GM19099 (cell line): ENCODE measurements around the gene SDS.

Experiments
- POLR2A ChIP-seq: IDR thresholded peaks from 3 replicates; pipeline ENCODE4 v1.6.1; 2011; ENCODE audit warnings: low read depth; ENCODE audit not compliant: insufficient read length; ENCODE audit errors: extremely low read depth

Gene SDS

DNA sequence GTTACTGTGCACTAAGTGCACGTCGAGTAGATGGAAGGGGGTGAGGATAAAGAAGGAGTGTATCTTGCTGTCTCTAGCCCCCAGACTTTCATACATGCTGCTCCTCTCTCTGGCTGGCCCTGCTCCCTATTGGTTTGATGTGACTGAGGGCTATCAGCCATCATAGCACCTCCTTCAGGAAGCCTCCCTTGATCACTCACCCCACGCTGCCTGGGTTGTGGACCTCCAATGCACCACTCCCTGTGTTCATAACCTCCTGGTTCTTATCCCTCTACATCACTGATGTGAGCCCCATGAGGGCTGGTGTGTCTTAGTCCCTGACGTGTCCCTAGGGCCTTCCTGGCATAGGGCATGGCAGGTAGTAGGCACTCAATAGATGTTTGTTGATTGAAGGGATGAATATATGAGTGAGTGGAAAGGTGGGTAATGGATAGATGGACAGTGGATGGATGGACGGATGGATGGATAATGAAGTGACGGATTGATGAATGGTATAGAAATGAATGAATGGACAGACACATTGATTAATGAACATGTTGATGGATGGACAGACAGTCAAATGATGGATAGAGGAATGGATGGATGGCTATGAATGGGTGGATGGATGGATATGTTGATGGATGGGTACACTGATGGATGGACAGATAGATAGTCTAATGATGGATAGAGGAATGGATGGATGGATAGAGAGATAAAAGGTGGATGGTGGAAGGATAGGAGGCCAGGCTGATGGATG lies 33.5 kb upstream of the SDS start:
- no peak for TF ChIP-seq POLR2A

- no peak for TF ChIP-seq POLR2A
Observed at GRCh38 chr12:113436586-113436985, 32.9 kb upstream of the SDS start.

GRCh38 chr12:113435367-113435766 lies 31.7 kb upstream of the SDS start:
- TF ChIP-seq POLR2A, result no peak

GRCh38 chr12:113432986-113433385 lies 29.3 kb upstream of the SDS start:
- no peak for TF ChIP-seq POLR2A

- no peak for TF ChIP-seq POLR2A
Observed at GRCh38 chr12:113428482-113428881, 24.8 kb upstream of the SDS start.

GRCh38 chr12:113427882-113428281 lies 24.2 kb upstream of the SDS start:
- TF ChIP-seq POLR2A, result no peak

DNA sequence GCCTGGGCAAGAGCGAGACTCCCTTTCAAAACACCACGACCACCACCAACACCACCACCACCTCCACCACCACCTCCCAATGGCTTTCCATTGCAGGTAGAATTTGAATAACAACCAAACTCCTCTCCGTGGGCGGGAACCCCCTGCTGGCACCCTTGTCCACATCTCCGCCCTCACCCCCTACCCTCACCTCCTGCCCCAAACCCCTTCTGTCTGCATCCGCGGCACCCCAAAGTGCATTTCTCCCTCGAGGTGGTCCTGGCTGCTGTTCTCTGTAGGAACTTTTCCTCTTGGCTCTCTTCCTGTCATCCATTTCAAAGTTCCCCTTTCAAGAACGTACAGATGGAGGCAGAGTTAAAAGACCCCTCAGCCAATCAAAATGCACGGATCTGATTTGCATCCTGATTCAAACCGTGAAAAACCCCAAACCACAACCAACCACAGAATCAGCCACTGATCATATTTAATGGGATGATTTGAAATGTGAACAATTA lies 22.3 kb upstream of the SDS start:
- no peak for TF ChIP-seq POLR2A

- no peak for TF ChIP-seq POLR2A
Observed at GRCh38 chr12:113424915-113425823, 21.5 kb upstream of the SDS start.

- TF ChIP-seq POLR2A, result no peak
Observed at GRCh38 chr12:113424456-113424855, 20.8 kb upstream of the SDS start.

DNA sequence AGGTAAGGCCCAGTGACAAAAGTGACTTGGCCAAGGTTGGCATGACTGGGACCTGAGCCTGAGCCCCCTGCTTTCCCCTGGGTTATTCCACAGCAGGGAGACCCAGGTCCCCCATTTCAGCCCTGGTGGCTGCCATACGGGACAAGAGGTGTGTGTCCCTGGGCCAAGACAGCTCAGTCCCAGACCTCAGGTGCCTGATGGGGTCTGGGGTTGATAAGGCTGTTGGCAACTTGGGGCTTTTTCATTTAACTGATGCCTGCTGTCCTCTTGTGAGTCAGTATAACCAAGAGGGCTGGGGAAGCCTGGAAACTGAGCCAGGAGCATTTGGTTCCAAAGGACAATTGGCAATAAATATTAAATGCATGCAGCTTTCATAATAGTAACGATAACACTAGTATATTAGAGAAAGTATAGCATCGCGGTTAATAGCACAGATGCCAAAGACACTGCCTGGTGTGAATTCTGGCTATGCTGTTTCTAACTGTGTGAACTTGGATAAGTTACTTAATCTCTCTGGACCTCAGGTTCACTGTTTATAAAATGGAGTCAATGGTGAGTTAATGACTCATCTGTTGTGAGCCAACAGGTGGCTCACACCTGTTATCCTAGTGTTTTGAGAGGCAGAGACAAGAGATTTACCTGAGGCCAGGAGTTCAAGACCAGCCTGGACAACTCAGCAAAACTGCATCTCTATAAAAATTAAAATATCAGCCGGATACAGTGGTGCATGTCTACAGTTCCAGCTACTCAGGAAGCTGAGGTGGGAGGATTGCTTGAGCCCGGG lies 19.4 kb upstream of the SDS start:
- TF ChIP-seq POLR2A, result no peak

- TF ChIP-seq POLR2A, result peak; percentile 69
Observed at GRCh38 chr12:113422030-113422885, 18.6 kb upstream of the SDS start, which contains the start of gene SDSL. TSS of gene SDSL (plus strand) at chr12:113422380. CDS start at chr12:113427983, 5,603 bp downstream.

DNA sequence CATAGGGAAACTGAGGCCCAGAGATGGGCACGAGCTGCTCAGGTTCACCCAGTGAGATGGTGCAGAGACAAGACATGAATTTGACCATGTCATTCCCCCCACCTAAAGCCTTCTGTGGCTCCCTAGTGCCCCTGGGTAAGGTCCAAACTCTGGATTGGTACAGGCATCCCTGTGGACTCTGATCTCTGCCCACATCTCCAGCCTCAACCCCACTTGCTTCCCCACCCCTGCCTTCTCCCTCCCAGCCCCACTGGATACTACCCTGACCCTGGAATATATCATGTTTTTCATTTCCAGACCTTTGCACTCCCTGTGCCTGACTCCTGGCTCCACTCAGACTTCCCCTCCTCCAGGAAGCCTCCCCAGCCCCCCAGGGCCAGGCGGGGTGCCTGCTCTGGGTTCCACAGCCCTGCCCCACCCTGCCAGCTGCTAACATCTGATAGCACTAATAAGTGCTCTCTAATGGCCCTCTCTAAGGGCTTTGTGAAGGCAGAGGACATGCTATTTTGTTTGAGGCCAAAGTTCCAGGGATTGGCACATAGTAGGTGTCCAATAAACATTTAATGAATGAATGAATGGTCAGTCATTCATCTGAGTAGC lies 17.4 kb upstream of the SDS start:
- no peak for TF ChIP-seq POLR2A

- no peak for TF ChIP-seq POLR2A
Observed at GRCh38 chr12:113418213-113418879, 14.7 kb upstream of the SDS start.
